ENCODE measurements around the gene NXPH1. TPM values are rescaled to one million over a fixed set of nuclear protein-coding genes. Genes with fewer than 3 reads are reported as not detected.

The NXPH1 gene
- total RNA-seq, 1 donor from 2014 or later = 3.8 TPM

DNA sequence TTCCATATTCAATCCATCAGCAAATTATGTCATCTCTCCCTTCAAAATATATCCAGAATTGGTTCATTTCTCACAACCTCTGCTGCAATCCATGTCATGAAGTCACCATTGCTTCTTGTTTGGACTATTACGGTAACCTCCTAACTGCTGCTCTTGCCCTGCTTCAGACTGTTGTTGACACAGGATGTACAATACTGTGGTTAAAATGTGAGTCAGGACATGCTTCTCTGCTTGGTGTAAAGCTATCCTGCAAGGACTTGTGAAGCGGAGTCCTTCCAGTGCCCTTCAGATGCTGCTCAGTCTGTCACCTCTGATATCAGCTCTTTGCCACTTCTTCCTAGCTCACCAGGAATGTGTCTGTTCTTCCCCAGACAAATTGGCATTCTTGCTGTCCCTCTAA, 10.4 kb upstream of the NXPH1 start:
- Mint-ChIP-seq H3K9me3 (ENCODE audit: unreplicated experiment) (no peaks in the 10 kb centered on the region), H3K4me1 (ENCODE audit: low read depth, unreplicated experiment) (no peaks in the 10 kb centered on the region), H3K4me3 (ENCODE audit: unreplicated experiment) (no peak overlapping the region), H3K27me3 (ENCODE audit: unreplicated experiment) (no peaks in the 10 kb centered on the region), H3K36me3 (ENCODE audit: unreplicated experiment) (no peaks in the 10 kb centered on the region), H3K27ac (ENCODE audit: unreplicated experiment) (no peak overlapping the region)
- no peak for DNase-seq
- TF ChIP-seq, protein P1, sequence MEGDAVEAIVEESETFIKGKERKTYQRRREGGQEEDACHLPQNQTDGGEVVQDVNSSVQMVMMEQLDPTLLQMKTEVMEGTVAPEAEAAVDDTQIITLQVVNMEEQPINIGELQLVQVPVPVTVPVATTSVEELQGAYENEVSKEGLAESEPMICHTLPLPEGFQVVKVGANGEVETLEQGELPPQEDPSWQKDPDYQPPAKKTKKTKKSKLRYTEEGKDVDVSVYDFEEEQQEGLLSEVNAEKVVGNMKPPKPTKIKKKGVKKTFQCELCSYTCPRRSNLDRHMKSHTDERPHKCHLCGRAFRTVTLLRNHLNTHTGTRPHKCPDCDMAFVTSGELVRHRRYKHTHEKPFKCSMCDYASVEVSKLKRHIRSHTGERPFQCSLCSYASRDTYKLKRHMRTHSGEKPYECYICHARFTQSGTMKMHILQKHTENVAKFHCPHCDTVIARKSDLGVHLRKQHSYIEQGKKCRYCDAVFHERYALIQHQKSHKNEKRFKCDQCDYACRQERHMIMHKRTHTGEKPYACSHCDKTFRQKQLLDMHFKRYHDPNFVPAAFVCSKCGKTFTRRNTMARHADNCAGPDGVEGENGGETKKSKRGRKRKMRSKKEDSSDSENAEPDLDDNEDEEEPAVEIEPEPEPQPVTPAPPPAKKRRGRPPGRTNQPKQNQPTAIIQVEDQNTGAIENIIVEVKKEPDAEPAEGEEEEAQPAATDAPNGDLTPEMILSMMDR (IDR thresholded peaks at IDR 0.05; ENCODE audit: partially characterized antibody, unreplicated experiment) = no peak

DNA sequence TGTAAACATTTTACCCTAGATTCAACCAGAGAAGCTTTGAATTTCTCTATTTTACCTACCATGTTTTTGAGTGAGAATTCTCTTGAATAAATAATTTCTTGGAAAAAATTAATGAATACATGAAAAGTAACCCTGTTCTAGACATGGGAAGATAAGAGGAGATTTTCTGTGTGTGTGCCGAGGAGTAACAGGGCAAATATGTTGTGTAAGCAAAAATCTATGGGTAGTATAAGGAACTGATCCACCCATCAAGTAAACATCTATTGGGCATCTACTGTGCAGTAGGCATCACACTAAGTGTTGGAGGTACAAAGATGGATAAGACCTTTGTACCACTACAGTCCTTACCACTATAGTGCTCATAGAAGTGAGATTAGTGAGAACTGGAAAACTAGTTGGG, 8.2 kb upstream of the NXPH1 start:
- Mint-ChIP-seq H3K36me3 (ENCODE audit: unreplicated experiment) (no peaks in the 10 kb centered on the region), H3K27ac (ENCODE audit: unreplicated experiment) (no peak overlapping the region), H3K27me3 (ENCODE audit: unreplicated experiment) (no peaks in the 10 kb centered on the region), H3K4me3 (ENCODE audit: unreplicated experiment) (no peak overlapping the region), H3K9me3 (ENCODE audit: unreplicated experiment) (no peaks in the 10 kb centered on the region), H3K4me1 (ENCODE audit: low read depth, unreplicated experiment) (no peaks in the 10 kb centered on the region)
- TF ChIP-seq, protein P1 (IDR thresholded peaks at IDR 0.05; ENCODE audit: partially characterized antibody, unreplicated experiment) = no peak
- DNase-seq = no peak

DNA sequence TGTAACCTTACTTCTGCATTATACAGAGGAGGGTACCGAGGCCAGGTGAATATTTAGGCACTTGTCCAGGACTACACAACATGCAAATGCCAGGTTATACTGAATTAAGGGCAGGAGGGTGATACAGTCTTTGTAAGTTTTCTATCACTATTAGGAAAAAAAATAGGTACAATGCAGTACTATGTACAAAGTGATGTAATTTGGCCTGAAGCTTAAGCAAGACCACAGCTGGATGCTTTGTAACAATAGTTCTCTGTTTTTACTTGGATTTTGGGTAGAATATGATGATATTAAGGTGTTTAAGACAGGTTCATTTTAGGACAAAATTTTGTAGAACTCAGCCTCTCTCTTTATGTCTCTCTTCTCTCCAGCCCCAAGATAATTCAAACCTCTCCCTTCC, 2.8 kb upstream of the NXPH1 start:
- H3K27me3 Mint-ChIP-seq (ENCODE audit: unreplicated experiment) = peaks cover 14% of the 10 kb centered on the region
- DNase-seq = no peak
- no peaks in the 10 kb centered on the region for H3K36me3 Mint-ChIP-seq (ENCODE audit: unreplicated experiment)
- peaks cover 4% of the 10 kb centered on the region for H3K4me1 Mint-ChIP-seq (ENCODE audit: low read depth, unreplicated experiment)
- no peak overlapping the region for H3K27ac Mint-ChIP-seq (ENCODE audit: unreplicated experiment)
- H3K9me3 Mint-ChIP-seq (ENCODE audit: unreplicated experiment) = peaks cover 13% of the 10 kb centered on the region
- TF ChIP-seq, protein P1 (IDR thresholded peaks at IDR 0.05; ENCODE audit: partially characterized antibody, unreplicated experiment) = no peak
- no peak overlapping the region for H3K4me3 Mint-ChIP-seq (ENCODE audit: unreplicated experiment)

DNA sequence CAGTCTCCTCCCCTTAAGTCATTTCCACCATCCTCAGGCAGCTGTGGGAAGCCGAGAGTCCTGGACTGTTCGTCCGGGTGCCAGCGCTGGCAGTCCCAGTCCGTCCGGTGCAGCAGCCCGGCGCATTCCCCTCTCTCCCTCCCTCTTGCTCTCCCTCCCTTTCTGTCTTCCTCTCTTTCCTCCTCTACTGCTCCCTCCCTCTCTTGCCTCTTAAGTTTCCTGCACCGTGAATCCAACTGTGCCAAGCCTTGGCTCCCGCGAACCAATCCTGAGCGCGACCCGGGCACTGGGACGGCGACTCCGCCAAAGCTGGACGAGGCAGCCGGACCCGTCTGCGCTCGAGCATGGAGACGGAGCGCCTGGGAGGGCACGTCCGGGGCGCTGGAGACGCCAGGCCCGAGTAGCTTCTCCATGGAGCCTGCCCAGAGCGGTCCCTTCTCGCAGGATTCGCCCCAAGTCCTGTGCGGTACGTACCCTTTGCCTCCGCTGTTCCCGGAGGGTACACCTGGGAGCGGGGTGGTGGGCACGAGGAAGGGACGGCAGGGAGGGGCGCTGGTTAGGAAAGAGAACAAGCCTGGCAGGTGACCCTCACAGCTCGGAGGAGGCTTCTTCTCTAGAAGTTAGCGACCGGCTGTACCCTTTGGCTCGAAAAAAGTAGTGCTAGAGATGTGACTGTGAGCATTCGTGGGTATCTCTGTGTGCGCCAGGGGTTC, 1.0 kb downstream of the NXPH1 start:
- Mint-ChIP-seq H3K36me3 (ENCODE audit: unreplicated experiment) (no peaks in the 10 kb centered on the region), H3K9me3 (ENCODE audit: unreplicated experiment) (peaks cover 13% of the 10 kb centered on the region), H3K27me3 (ENCODE audit: unreplicated experiment) (peaks cover 26% of the 10 kb centered on the region), H3K27ac (ENCODE audit: unreplicated experiment) (peak overlapping the region; percentile 76), H3K4me1 (ENCODE audit: low read depth, unreplicated experiment) (peaks cover 7% of the 10 kb centered on the region), H3K4me3 (ENCODE audit: unreplicated experiment) (peak overlapping the region; percentile 94)
- TF ChIP-seq, protein P1 (IDR thresholded peaks at IDR 0.05; ENCODE audit: partially characterized antibody, unreplicated experiment) = no peak
- peak; percentile 58 for DNase-seq

DNA sequence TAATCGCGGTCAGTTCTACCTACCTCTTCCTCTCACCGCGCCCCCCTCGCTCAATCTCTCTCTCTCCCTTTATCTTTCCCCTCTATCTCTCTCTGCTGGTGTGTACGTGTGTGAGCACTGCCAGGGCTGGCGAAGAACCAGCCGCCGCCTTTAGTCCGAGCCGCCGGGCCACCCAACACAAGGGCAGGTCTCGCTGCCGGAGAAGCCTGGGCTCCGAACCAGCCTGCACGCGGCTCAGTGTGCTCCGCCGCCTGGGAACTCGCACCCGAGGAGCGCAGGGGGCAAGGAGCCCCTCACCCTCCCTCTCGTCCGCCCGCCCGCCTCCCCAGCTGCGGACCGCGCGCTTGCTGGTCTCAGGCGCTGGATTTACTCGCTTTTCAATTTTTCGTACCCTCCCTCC, 1.7 kb downstream of the NXPH1 start:
- H3K9me3 Mint-ChIP-seq (ENCODE audit: unreplicated experiment) = peaks cover 14% of the 10 kb centered on the region
- no peak overlapping the region for H3K27ac Mint-ChIP-seq (ENCODE audit: unreplicated experiment)
- TF ChIP-seq, protein P1 (IDR thresholded peaks at IDR 0.05; ENCODE audit: partially characterized antibody, unreplicated experiment) = no peak
- no peaks in the 10 kb centered on the region for H3K36me3 Mint-ChIP-seq (ENCODE audit: unreplicated experiment)
- H3K4me1 Mint-ChIP-seq (ENCODE audit: low read depth, unreplicated experiment) = peaks cover 7% of the 10 kb centered on the region
- peak; percentile 48 for DNase-seq
- peak overlapping the region; percentile 94 for H3K4me3 Mint-ChIP-seq (ENCODE audit: unreplicated experiment)
- H3K27me3 Mint-ChIP-seq (ENCODE audit: unreplicated experiment) = peaks cover 26% of the 10 kb centered on the region

Data from glutamatergic neuron (in vitro differentiated cells).